K562 (cell line): ENCODE results near the gene CYSRT1. TPM values are rescaled to one million over a fixed set of nuclear protein-coding genes. Genes with fewer than 3 reads are reported as not detected.

Experiments used
- EGR1 ChIP-seq: fragments of 450-650 bp; conservative IDR thresholded peaks from 2 replicates; pipeline ENCODE4 v1.6.1; 2017; ENCODE audit warnings: mild to moderate bottlenecking
- ETS1 ChIP-seq: conservative IDR thresholded peaks from 2 replicates; pipeline ENCODE4 v1.6.1; 2011; ENCODE audit warnings: low read depth, mild to moderate bottlenecking, low read length; ENCODE audit not compliant: control insufficient read depth
- FOXJ2 ChIP-seq: fragments of 200-800 bp; sonication (Bioruptor generic); IDR thresholded peaks from 2 replicates; pipeline ENCODE4 v1.6.1; 2016; ENCODE audit warnings: missing genetic modification characterization, missing compliant biosample characterization
- FUS ChIP-seq: fragments of 200-400 bp; formaldehyde crosslinking; optimal IDR thresholded peaks from 2 replicates; pipeline ENCODE3; 2017; ENCODE audit warnings: low read depth, low read length
- HCFC1 ChIP-seq: IDR thresholded peaks from 2 replicates; pipeline ENCODE4 v1.6.1; 2012; ENCODE audit warnings: low read depth, low read length, improper control_type of control experiment
- MITF ChIP-seq: IDR thresholded peaks from 2 replicates; pipeline ENCODE4 v1.6.1; 2014; ENCODE audit warnings: antibody characterized with exemption
- NCOA1 ChIP-seq: fragments of 450-650 bp; IDR thresholded peaks from 2 replicates; pipeline ENCODE4 v1.6.1; 2016; ENCODE audit warnings: low read depth
- NR2F6 ChIP-seq: fragments of 450-650 bp; formaldehyde crosslinking; IDR thresholded peaks from 2 replicates; pipeline ENCODE4 v1.4.0; 2020; ENCODE audit warnings: mild to moderate bottlenecking
- PCBP1 ChIP-seq: fragments of 200-400 bp; formaldehyde crosslinking; IDR thresholded peaks from 2 replicates; pipeline ENCODE4 v1.6.1; 2018; ENCODE audit warnings: mild to moderate bottlenecking, low read depth, low read length; ENCODE audit not compliant: poor library complexity, severe bottlenecking
- TCF7L2 ChIP-seq: fragments of 150-350 bp; IDR thresholded peaks from 2 replicates; pipeline ENCODE4 v1.6.1; 2016; ENCODE audit warnings: low read depth, mild to moderate bottlenecking, low read length, moderate library complexity
- THRAP3 ChIP-seq: fragments of 450-650 bp; IDR thresholded peaks from 2 replicates; pipeline ENCODE4 v1.6.1; 2016; ENCODE audit warnings: mild to moderate bottlenecking, inconsistent platforms, borderline replicate concordance
- ZBTB9 ChIP-seq: fragments of 450-650 bp; formaldehyde crosslinking; IDR thresholded peaks from 2 replicates; pipeline ENCODE4 v1.4.0; 2020; ENCODE audit warnings: mild to moderate bottlenecking, moderate library complexity
- ZFX ChIP-seq: sonication (generic); formaldehyde crosslinking; IDR thresholded peaks from 2 replicates; pipeline ENCODE4 v1.8.0; 2022; ENCODE audit warnings: mild to moderate bottlenecking, missing genetic modification reagents, moderate library complexity
- ZMIZ1 ChIP-seq, 2 experiments: fragments of 150-350 bp in 1 of 2; IDR thresholded peaks; 2 replicates each; pipeline ENCODE4 v1.6.1; 2012 to 2016; ENCODE audit warnings: low read depth in 2 of 2, low read length in 2 of 2, mild to moderate bottlenecking in 1 of 2, moderate library complexity in 1 of 2
- ZNF121 ChIP-seq: sonication (generic); formaldehyde crosslinking; conservative IDR thresholded peaks from 2 replicates; pipeline ENCODE4 v1.8.0; 2022; ENCODE audit warnings: missing genetic modification reagents
- polyA plus RNA-seq, 8 experiments: library from polyadenylated mRNA; depleted of rRNA in 4 of 8; stranded (reverse) in 5 of 8; unstranded in 3 of 8; fragments of >200 nt; fragmentation: Nextera tagmentation in 2 of 8; fragmentation: Illumina TruSeq in 1 of 8; extraction: Ambion mirVana in 2 of 8; extraction: Trizol in 1 of 8; gene quantifications; 2 replicates each; pipeline versions ENCODE4 v1.2.1 to v1.2.3, GENCODE V29; 2011 to 2014; ENCODE audit warnings: inconsistent platforms in 1 of 8, missing spikeins in 1 of 8
- total RNA-seq, 7 experiments: library from RNA; depleted of rRNA in 6 of 7; stranded (reverse); fragments of >200 nt in 6 of 7; fragmentation: Illumina TruSeq in 2 of 7; extraction: Trizol in 2 of 7; gene quantifications; 2 replicates each; pipeline versions ENCODE4 v1.2.1 to v1.2.3, GENCODE V29; 2011 to 2021; ENCODE audit warnings: low replicate concordance in 1 of 7
- TF ChIP-seq, protein P1 (sequence below): sonication (generic); formaldehyde crosslinking; IDR thresholded peaks from 2 replicates; pipeline ENCODE4 v1.8.1; 2023; ENCODE audit warnings: mild to moderate bottlenecking, missing genetic modification reagents

The CYSRT1 gene
- total and polyA plus RNA-seq, 9 of the 15 experiments (the other 6 are each of a cell fraction or from before 2014, with no cell fraction given): 0.04 to 1.4 (median 0.42) TPM; not detected in 3

GRCh38 chr9:137240318-137240840, 15.4 kb downstream of the CYSRT1 start (continued):
- TF ChIP-seq MITF (peak; percentile 33; the same call in 1 of the 2 replicates), NCOA1 (no peak), ZMIZ1 (IDR thresholded peaks at IDR 0.05; ENCODE audit: low read depth in 2 of 2, low read length in 2 of 2) (no peak), HCFC1 (0 out of 2 replicates have a peak, but pooled peaks have one; percentile 6), ZFX (CRISPR knock-in tag) (peak; percentile 95), EGR1 (peak; percentile 78), TCF7L2 (no peak), PCBP1 (peak; percentile 49), NR2F6 (CRISPR knock-in tag) (no peak), ETS1 (peak; percentile 76), ZBTB9 (CRISPR knock-in tag) (peak; percentile 93), FOXJ2 (tag) (peak; percentile 99), FUS (peak; percentile 95), THRAP3 (no peak), ZNF121 (0 out of 2 replicates have a peak, but pooled peaks have one; percentile 29)
- TF ChIP-seq, protein P1, sequence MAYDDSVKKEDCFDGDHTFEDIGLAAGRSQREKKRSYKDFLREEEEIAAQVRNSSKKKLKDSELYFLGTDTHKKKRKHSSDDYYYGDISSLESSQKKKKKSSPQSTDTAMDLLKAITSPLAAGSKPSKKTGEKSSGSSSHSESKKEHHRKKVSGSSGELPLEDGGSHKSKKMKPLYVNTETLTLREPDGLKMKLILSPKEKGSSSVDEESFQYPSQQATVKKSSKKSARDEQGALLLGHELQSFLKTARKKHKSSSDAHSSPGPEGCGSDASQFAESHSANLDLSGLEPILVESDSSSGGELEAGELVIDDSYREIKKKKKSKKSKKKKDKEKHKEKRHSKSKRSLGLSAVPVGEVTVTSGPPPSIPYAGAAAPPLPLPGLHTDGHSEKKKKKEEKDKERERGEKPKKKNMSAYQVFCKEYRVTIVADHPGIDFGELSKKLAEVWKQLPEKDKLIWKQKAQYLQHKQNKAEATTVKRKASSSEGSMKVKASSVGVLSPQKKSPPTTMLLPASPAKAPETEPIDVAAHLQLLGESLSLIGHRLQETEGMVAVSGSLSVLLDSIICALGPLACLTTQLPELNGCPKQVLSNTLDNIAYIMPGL: peak; percentile 76; the same call in 1 of the 2 replicates
